ENCODE data around the gene CFAP141.

Gene CFAP141

GRCh38 chr1:154170547-154171222, 35.4 kb downstream of the CFAP141 start:
- DNase-seq = no peak

GRCh38 chr1:154167461-154167860, 38.7 kb downstream of the CFAP141 start:
- DNase-seq = no peak

GRCh38 chr1:154166207-154166606, 39.9 kb downstream of the CFAP141 start:
- DNase-seq = no peak

- DNase-seq = no peak
Observed at GRCh38 chr1:154159554-154159953, 46.6 kb downstream of the CFAP141 start.

GRCh38 chr1:154158307-154159125, 47.6 kb downstream of the CFAP141 start:
- no peak for DNase-seq

GRCh38 chr1:154157520-154158306, 48.4 kb downstream of the CFAP141 start:
- peak; percentile 72 for DNase-seq

GRCh38 chr1:154155251-154155650, 50.9 kb downstream of the CFAP141 start:
- DNase-seq = no peak

GRCh38 chr1:154154534-154155191, 51.5 kb downstream of the CFAP141 start, which contains the start of gene NUP210L:
TSS of gene NUP210L (minus strand) at chr1:154155073.
- no peak for DNase-seq

GRCh38 chr1:154154053-154154452, 52.1 kb downstream of the CFAP141 start:
- DNase-seq = no peak

- DNase-seq = no peak
Observed at GRCh38 chr1:154151311-154151710, 54.8 kb downstream of the CFAP141 start.

Data from activated gamma-delta T cell treated with Interleukin-2 at 50 U/mL for 16 hours (primary cell).